SK-N-SH treated with all-trans-retinoic acid at 6 μM for 48 hours (cell line): ENCODE results near the gene FRYL.

Experiments
- ATAC-seq: fragments of 200-7000 bp; cut with Tn5 transposase; 3 replicates; pipeline ENCODE4 v1.9.1; 2020; ENCODE audit warnings: mild to moderate bottlenecking, moderate library complexity
- ARNTL ChIP-seq: fragments of 450-650 bp; formaldehyde crosslinking; IDR thresholded peaks from 2 replicates; pipeline ENCODE4 v1.5.0; 2020; ENCODE audit warnings: low read depth, mild to moderate bottlenecking, moderate library complexity, borderline replicate concordance
- BACH2 ChIP-seq: fragments of 250-450 bp; sonication (Bioruptor Pico); IDR thresholded peaks from 2 replicates; pipeline ENCODE4 v1.9.0; 2021; ENCODE audit warnings: mild to moderate bottlenecking, borderline replicate concordance
- CREB5 ChIP-seq: fragments of 250-450 bp; sonication (Bioruptor Pico); IDR thresholded peaks from 2 replicates; pipeline ENCODE4 v1.5.1; 2020; ENCODE audit warnings: low read depth, mild to moderate bottlenecking, moderate library complexity
- CSDC2 ChIP-seq: fragments of 250-450 bp; sonication (Bioruptor Pico); IDR thresholded peaks from 2 replicates; pipeline ENCODE4 v1.5.0; 2020; ENCODE audit warnings: mild to moderate bottlenecking, moderate library complexity
- ESRRG ChIP-seq: fragments of 250-450 bp; sonication (Bioruptor Pico); IDR thresholded peaks from 2 replicates; pipeline ENCODE4 v1.6.1; 2021; ENCODE audit warnings: mild to moderate bottlenecking
- GLIS3 ChIP-seq: fragments of 250-450 bp; sonication (Bioruptor Pico); IDR thresholded peaks from 2 replicates; pipeline ENCODE4 v1.5.0; 2020; ENCODE audit warnings: mild to moderate bottlenecking, moderate library complexity
- ISL1 ChIP-seq: fragments of 250-450 bp; sonication (Bioruptor Pico); IDR thresholded peaks from 2 replicates; pipeline ENCODE4 v2.1.2; 2022; ENCODE audit warnings: mild to moderate bottlenecking, moderate library complexity
- OSR1 ChIP-seq: fragments of 250-450 bp; sonication (Bioruptor Pico); IDR thresholded peaks from 2 replicates; pipeline ENCODE4 v1.8.0; 2022; ENCODE audit warnings: moderate library complexity, mild to moderate bottlenecking, inconsistent platforms
- POU6F1 ChIP-seq: fragments of 250-450 bp; sonication (Bioruptor Pico); IDR thresholded peaks from 2 replicates; pipeline ENCODE4 v1.8.0; 2021; ENCODE audit warnings: low read depth, mild to moderate bottlenecking, moderate library complexity, borderline replicate concordance
- PPARA ChIP-seq: fragments of 250-450 bp; sonication (Bioruptor Pico); IDR thresholded peaks from 2 replicates; pipeline ENCODE4 v1.5.0; 2020; ENCODE audit warnings: mild to moderate bottlenecking, borderline replicate concordance
- RARB ChIP-seq: fragments of 250-450 bp; sonication (Bioruptor Pico); IDR thresholded peaks from 2 replicates; pipeline ENCODE4 v1.8.0; 2021; ENCODE audit warnings: mild to moderate bottlenecking, moderate library complexity
- SNAI2 ChIP-seq: fragments of 250-450 bp; sonication (Bioruptor Pico); IDR thresholded peaks from 2 replicates; pipeline ENCODE4 v1.5.0; 2020; ENCODE audit warnings: mild to moderate bottlenecking, moderate library complexity
- TOX ChIP-seq: fragments of 250-450 bp; sonication (Bioruptor Pico); IDR thresholded peaks from 2 replicates; pipeline ENCODE4 v1.8.0; 2021; ENCODE audit warnings: mild to moderate bottlenecking, moderate library complexity, borderline replicate concordance
- TSHZ2 ChIP-seq: fragments of 250-450 bp; sonication (Bioruptor Pico); IDR thresholded peaks from 2 replicates; pipeline ENCODE4 v1.5.0; 2020; ENCODE audit warnings: mild to moderate bottlenecking, moderate library complexity
- ZC3H10 ChIP-seq: fragments of 250-450 bp; sonication (Bioruptor Pico); IDR thresholded peaks from 2 replicates; pipeline ENCODE4 v1.5.1; 2021; ENCODE audit warnings: mild to moderate bottlenecking, moderate library complexity
- ZFP3 ChIP-seq: fragments of 250-450 bp; sonication (Bioruptor Pico); IDR thresholded peaks from 2 replicates; pipeline ENCODE4 v1.5.0; 2020; ENCODE audit warnings: mild to moderate bottlenecking, moderate library complexity
- ZFP30 ChIP-seq: fragments of 450-650 bp; formaldehyde crosslinking; IDR thresholded peaks from 2 replicates; pipeline ENCODE4 v1.5.0; 2022; ENCODE audit warnings: mild to moderate bottlenecking, moderate library complexity
- ZNF565 ChIP-seq: fragments of 450-650 bp; formaldehyde crosslinking; conservative IDR thresholded peaks from 2 replicates; pipeline ENCODE4 v1.5.0; 2020; ENCODE audit warnings: low read depth, mild to moderate bottlenecking, moderate library complexity
- ZNF70 ChIP-seq: fragments of 450-650 bp; formaldehyde crosslinking; IDR thresholded peaks from 2 replicates; pipeline ENCODE4 v1.5.0; 2020; ENCODE audit warnings: mild to moderate bottlenecking, moderate library complexity
- ZNF8 ChIP-seq: fragments of 450-650 bp; formaldehyde crosslinking; IDR thresholded peaks from 2 replicates; pipeline ENCODE4 v1.5.0; 2020; ENCODE audit warnings: mild to moderate bottlenecking, moderate library complexity

FRYL gene

DNA sequence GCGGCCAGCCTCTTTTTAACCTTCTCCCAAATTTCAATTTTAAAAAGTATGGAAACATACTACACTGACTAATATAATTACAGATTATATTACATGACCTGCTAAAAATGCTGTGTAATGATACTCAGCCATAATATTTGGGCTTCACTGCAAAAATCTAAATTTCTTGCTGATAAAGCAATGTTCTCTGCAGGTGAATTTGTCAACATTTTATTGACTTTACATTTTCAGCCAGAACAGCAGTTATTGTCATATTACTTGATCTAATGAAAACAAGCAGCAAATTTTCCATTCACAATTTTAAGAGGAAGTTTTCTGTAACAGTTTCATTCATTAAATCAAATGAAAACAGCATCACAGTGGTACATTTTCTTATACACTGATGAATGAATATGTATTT, 91.1 kb downstream of the FRYL start:
- ATAC-seq, result no peak
- TF ChIP-seq ZNF8 (CRISPR knock-in tag) (no peak), TSHZ2 (CRISPR knock-in tag) (no peak), ZNF565 (CRISPR knock-in tag) (no peak), CSDC2 (CRISPR knock-in tag) (no peak), CREB5 (no peak), POU6F1 (CRISPR knock-in tag) (no peak), GLIS3 (no peak), ZFP30 (CRISPR knock-in tag) (no peak), SNAI2 (CRISPR knock-in tag) (no peak), PPARA (no peak), ZC3H10 (no peak), RARB (CRISPR knock-in tag) (no peak), ARNTL (CRISPR knock-in tag) (no peak), BACH2 (CRISPR knock-in tag) (no peak), ZNF70 (CRISPR knock-in tag) (no peak), ZFP3 (CRISPR knock-in tag) (no peak)

- ATAC-seq, result no peak
- TF ChIP-seq ZFP3 (CRISPR knock-in tag), result no peak
- TF ChIP-seq TOX (CRISPR knock-in tag), result no peak
- no peak for TF ChIP-seq RARB (CRISPR knock-in tag)
- TF ChIP-seq ZNF565 (CRISPR knock-in tag), result no peak
- no peak for TF ChIP-seq GLIS3
- TF ChIP-seq ESRRG (CRISPR knock-in tag), result no peak
- no peak for TF ChIP-seq ZNF8 (CRISPR knock-in tag)
- no peak for TF ChIP-seq CSDC2 (CRISPR knock-in tag)
- TF ChIP-seq SNAI2 (CRISPR knock-in tag), result no peak
- TF ChIP-seq TSHZ2 (CRISPR knock-in tag), result no peak
- TF ChIP-seq OSR1, result no peak
- no peak for TF ChIP-seq CREB5
Observed at GRCh38 chr4:48687313-48688051, 92.6 kb downstream of the FRYL start.

DNA sequence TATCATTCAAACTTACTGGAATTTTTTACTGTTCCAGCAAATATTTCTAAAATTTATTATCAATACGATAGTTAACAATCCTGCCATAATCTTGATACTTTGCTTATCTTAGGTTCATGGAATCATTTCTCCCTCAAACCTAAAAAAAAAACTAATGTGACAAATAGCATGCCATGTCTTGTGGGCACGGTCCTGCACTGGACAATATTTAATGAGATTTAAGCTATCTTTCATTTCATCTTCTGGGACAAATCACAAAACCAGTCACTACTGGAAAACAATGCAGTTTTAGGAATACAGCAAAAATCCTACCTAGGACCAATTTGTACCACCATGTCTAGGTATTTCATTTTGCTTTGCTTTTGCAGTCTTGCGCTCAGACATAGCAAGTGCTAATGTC, 93.7 kb downstream of the FRYL start:
- TF ChIP-seq POU6F1 (CRISPR knock-in tag) (no peak), ISL1 (CRISPR knock-in tag) (no peak)
- no peak for ATAC-seq
